Measurements from ENCODE around the gene ATP1A1.

ATP1A1 gene

DNA sequence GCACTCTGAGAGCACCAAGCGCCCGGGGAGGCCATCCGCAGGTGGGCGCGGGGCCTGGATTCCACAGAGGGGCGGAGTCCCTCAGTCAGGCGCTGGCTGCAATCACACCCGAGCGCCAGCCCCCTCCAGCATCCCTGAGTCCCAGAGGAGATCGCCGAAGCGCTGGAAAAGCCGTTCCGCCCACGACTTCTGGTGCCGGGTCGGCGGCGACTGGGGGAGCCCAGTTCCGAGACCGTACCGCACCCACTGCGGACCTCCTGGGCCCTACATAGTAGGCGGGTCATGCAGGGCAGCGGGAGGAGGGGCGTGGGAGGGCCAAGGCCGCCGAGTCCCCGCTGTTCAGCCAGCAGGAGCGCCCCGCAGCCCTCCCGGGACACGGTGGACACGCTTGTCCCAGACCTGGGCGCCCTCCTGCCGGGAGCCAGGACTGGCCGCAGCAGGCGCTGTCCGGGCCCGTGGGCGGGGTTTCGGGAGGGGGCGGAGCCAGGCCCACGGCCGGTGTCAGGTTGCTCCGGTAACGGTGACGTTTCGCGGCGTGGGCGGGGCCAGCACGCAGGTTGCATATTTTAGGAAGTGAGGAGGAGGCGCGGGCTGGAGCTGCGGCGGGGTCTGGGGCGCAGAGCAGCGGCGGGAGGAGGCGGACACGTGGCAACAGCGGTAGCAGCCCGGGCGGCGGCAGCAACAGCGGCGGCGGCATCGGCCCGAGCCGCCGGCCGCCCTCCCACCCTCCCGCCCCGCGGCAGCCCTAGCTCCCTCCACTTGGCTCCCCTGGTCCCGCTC is at the start of gene ATP1A1:
ATP1A1 (plus strand) TSS at position 594 of the 780 bp plus-strand sequence. CDS start 268 bp downstream, outside the sequence.
- TF ChIP-seq, protein P1, sequence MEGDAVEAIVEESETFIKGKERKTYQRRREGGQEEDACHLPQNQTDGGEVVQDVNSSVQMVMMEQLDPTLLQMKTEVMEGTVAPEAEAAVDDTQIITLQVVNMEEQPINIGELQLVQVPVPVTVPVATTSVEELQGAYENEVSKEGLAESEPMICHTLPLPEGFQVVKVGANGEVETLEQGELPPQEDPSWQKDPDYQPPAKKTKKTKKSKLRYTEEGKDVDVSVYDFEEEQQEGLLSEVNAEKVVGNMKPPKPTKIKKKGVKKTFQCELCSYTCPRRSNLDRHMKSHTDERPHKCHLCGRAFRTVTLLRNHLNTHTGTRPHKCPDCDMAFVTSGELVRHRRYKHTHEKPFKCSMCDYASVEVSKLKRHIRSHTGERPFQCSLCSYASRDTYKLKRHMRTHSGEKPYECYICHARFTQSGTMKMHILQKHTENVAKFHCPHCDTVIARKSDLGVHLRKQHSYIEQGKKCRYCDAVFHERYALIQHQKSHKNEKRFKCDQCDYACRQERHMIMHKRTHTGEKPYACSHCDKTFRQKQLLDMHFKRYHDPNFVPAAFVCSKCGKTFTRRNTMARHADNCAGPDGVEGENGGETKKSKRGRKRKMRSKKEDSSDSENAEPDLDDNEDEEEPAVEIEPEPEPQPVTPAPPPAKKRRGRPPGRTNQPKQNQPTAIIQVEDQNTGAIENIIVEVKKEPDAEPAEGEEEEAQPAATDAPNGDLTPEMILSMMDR (IDR thresholded peaks at IDR 0.05; ENCODE audit: extremely low read depth, missing control alignments), result no peak
- peak; percentile 97 for DNase-seq (ENCODE audit: low spot score)

DNA sequence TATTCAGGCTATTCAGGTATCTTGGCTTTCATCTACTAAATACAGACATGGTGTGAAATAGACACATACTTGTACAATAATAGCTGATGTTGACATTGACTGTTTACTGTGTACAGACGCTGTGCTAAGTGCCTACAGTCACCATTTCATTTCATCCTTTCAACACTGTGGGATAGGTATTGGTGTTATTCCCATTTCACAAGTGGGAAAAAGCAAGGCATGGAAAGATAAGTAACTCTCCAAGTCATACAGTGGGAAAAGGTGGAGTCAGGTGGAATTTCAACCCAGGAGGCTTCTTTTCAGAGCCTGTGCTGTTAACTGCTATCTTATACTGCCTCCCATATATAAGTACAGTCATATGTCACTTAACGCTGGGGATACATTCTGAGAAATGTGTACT is 49.6 kb upstream of the ATP1A1 start:
- no peak for DNase-seq (ENCODE audit: low spot score)
- TF ChIP-seq, protein P1 (IDR thresholded peaks at IDR 0.05; ENCODE audit: extremely low read depth, missing control alignments), result no peak

DNA sequence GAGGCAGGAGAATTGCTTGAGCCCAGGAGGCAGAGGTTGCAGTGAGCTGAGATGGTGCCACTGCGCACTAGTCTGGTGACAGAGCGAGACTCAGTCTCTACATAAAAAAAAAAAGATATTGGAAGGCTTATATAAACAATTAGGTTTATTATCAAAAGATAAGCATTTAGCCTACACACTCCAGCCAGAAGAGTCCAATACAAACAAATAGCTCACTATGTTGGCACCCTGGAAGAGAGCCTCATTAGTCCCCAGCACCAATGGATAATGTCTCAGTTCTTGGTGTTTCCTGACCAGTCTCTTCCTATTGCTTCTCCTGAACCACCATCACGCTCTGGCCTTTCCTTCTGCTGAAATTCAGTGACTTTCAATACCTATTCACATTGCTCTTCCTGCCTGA is 48.6 kb upstream of the ATP1A1 start:
- TF ChIP-seq, protein P1 (IDR thresholded peaks at IDR 0.05; ENCODE audit: extremely low read depth, missing control alignments), result no peak
- no peak for DNase-seq (ENCODE audit: low spot score)

DNA sequence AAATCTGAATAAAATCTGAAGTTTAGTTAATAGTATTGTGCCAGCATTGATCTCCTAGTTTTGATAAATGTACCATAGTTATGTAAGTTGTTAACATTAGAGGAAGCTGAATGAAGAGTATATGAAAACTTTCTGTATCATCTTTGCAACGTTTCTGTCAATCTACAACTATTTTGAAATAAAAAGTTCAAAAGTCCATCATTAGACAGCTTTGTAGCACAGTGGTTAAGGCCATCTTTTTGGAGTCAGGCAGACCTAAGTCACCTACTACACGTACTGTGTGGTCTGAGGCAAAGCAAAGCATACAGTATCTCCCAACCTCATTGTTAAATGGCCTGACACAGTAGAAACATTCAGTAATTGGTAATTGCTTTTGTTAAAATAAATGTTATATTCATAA is 47.9 kb upstream of the ATP1A1 start:
- no peak for DNase-seq (ENCODE audit: low spot score)
- TF ChIP-seq, protein P1 (IDR thresholded peaks at IDR 0.05; ENCODE audit: extremely low read depth, missing control alignments), result no peak

DNA sequence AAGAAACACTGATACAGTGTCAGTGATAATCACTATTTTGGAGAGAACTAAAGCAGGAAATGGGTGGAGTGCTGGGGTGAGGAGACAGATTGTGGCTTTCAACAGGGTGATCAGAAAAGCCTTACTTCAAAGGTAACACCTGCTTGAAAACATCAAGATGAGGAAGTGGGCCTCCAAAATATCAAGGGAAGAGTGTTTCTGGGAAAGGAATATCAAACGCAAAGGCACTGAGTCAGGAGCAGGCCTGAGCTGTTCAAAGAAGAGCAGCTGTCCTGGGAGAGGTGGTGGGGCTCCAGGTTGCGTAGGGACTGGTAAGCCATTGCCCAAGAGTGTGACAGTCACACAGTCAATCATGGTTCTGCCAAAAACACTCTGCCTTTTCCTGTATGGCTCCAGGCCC is 47.1 kb upstream of the ATP1A1 start:
- no peak for DNase-seq (ENCODE audit: low spot score)
- TF ChIP-seq, protein P1 (IDR thresholded peaks at IDR 0.05; ENCODE audit: extremely low read depth, missing control alignments), result no peak

DNA sequence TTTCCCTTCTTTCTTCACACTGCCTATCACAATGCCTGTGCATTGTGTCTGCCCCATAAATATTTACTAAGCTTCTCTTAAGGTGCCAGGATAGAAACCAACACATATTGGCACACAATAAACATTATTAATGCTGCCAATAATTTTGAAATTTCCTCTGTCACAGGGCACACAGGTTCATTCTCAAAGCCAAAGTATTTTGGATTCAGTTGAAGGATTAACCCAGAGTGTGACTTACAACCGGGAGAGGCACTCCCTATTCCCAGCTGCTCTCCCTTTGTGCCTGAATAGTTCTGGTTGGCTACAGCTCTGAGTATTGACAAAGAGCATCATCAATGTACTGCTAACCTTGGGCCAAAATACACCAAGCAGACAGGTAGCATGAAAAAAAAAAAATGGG is 46.6 kb upstream of the ATP1A1 start:
- no peak for DNase-seq (ENCODE audit: low spot score)
- TF ChIP-seq, protein P1 (IDR thresholded peaks at IDR 0.05; ENCODE audit: extremely low read depth, missing control alignments), result no peak

DNA sequence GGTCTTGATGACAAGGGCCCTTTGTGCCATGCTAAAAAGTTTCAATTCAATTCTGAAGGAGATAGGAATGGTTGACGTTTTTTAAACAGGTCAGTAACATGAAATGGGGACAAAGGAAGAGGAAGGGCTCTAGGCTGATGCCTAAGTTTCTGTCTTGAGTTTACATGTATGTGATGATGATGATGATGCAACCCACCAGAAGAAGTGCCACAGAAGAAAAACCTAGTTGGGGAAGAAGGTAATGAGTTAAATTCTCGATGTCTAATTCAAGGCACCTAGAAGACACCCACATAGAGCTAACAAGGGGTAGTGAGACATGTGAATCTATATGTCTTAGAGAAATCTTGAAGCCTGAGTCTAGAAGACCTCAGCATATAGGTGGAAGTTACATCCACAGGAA is 44.4 kb upstream of the ATP1A1 start:
- TF ChIP-seq, protein P1 (IDR thresholded peaks at IDR 0.05; ENCODE audit: extremely low read depth, missing control alignments), result no peak
- DNase-seq (ENCODE audit: low spot score), result no peak
